Left lung (tissue), 10 donors: ENCODE measurements around the gene SULT1E1. TPM values are rescaled to one million over a fixed set of nuclear protein-coding genes. Genes with fewer than 3 reads are reported as not detected.

Experiments used
- ATAC-seq: fragments of 200-7000 bp; cut with Tn5 transposase; one replicate; pipeline ENCODE4 v1.9.1; 2020; ENCODE audit warnings: moderate library complexity
- DNase-seq, 4 donors: peaks; one replicate each; pipeline ENCODE4 v3.0.0-alpha.2; 2013 to 2020
- H3K27ac ChIP-seq, 2 donors: fragments of 200-600 bp; sonication (generic) in 1 of 2; one replicate each; pipeline versions ENCODE4 v1.5.0 to v1.8.0; 2020 to 2021
- H3K27me3 ChIP-seq, 2 donors: fragments of 200-600 bp; sonication (generic) in 1 of 2; one replicate each; pipeline versions ENCODE4 v1.5.0 to v1.8.0; 2020 to 2021
- H3K36me3 ChIP-seq, 2 donors: fragments of 200-600 bp; sonication (generic) in 1 of 2; one replicate each; pipeline versions ENCODE4 v1.5.0 to v1.8.0; 2020 to 2021
- H3K4me1 ChIP-seq, 2 donors: fragments of 200-600 bp; one replicate each; pipeline ENCODE4 v1.8.0; 2021
- H3K4me3 ChIP-seq, 2 donors: fragments of 200-600 bp; sonication (generic) in 1 of 2; one replicate each; pipeline versions ENCODE4 v1.5.0 to v1.8.0; 2020 to 2021; ENCODE audit warnings: mild to moderate bottlenecking in 1 of 2
- H3K9me3 ChIP-seq, 2 donors: fragments of 200-600 bp; sonication (generic) in 1 of 2; one replicate each; pipeline versions ENCODE4 v1.5.0 to v1.8.0; 2020 to 2021
- CTCF ChIP-seq, 2 donors: fragments of 200-600 bp; sonication (generic) in 1 of 2; IDR thresholded peaks; one replicate each; pipeline versions ENCODE4 v1.5.0 to v1.8.0; 2021; ENCODE audit warnings: antibody characterized with exemption in 2 of 2
- intact Hi-C, 2 donors: fragments of 100-400 bp; cut with DNase I; formaldehyde crosslinking; loops; one replicate each; pipeline versions ENCODE4 v1.11.2 to v1.14.2; 2022
- polyA plus RNA-seq, 6 donors: library from polyadenylated mRNA; unstranded; fragments of 120-200 nt; gene quantifications; one replicate each; pipeline ENCODE4 v1.2.1, GENCODE V29; 2013; ENCODE audit not compliant: insufficient read length in 6 of 6
- total RNA-seq, 2 donors: library from RNA; stranded (reverse); fragmentation: NEBNext Ultra II Directional; extraction: Animal tissue kit (Norgen Biotek cat#: 25700); gene quantifications; one replicate each; pipeline ENCODE4 v1.2.1, GENCODE V29; 2021
- donor health status: DM: no; HTN: yes; CAD: no.
- donor health status: DM: no; HTN: no; CAD: no.

Gene SULT1E1
- total and polyA plus RNA-seq, 8 donors, result 7.7 to 311 (median 192) TPM

GRCh38 chr4:69855822-69856221, 4.1 kb downstream of the SULT1E1 start:
- Histone ChIP-seq H3K4me3 (no peak overlapping the region), H3K4me1 (no peaks in the 10 kb centered on the region), H3K27me3 (no peaks in the 10 kb centered on the region), H3K9me3 (no peaks in the 10 kb centered on the region), H3K36me3 (no peaks in the 10 kb centered on the region), H3K27ac (no peak overlapping the region)
- no peak for TF ChIP-seq CTCF (IDR thresholded peaks at IDR 0.05)
- intact Hi-C loops, result no loop called here
- ATAC-seq (no peak), DNase-seq (no peak)

DNA sequence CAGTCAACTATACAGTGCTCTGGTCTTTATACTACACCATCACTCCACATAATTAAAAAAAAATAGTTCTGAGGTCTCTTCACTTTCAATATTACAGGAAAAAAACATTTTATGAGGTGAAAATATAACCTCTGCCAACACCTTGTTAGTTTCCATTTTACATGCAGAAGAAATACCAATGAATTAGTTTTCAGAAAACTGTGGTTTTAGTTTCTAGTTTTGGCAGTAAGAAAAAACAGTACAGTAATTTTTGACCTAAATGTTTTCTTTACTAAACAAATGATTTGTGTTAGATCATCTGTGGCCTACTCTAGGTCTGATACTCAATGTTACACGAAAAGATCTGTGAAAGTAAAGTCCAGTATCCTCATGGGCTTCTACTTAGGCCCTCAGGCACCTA, 10.0 kb downstream of the SULT1E1 start:
- TF ChIP-seq CTCF (IDR thresholded peaks at IDR 0.05), result no peak
- H3K4me1 ChIP-seq, result no peaks in the 10 kb centered on the region
- no peak overlapping the region for H3K4me3 ChIP-seq
- H3K27ac ChIP-seq, result no peak overlapping the region
- no peak for DNase-seq
- H3K9me3 ChIP-seq, result no peaks in the 10 kb centered on the region
- H3K36me3 ChIP-seq, result no peaks in the 10 kb centered on the region
- no peaks in the 10 kb centered on the region for H3K27me3 ChIP-seq
- intact Hi-C loops, result no loop called here
- no peak for ATAC-seq

DNA sequence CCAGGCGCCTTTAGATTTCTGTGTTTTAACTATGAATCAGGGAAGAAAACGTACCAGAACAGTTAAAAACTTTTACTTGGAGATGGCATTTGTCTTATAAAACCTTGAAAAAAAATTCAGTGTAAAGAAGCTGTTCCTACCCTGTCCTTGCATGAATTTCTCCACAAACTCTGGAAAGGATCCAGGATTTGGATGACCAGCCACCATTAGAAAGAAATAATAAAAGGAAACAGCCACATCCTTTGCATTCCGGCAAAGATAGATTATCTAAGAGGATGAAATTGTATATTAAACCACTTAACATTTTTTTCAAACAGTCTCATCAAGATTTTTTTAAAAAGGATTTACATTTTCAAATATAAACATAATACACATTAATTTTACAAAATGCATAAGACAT, 10.6 kb downstream of the SULT1E1 start:
- H3K4me1 ChIP-seq, result no peaks in the 10 kb centered on the region
- no peak overlapping the region for H3K4me3 ChIP-seq
- DNase-seq (peak in 1 of 4 donors; percentile 24), ATAC-seq (no peak)
- H3K9me3 ChIP-seq, result no peaks in the 10 kb centered on the region
- H3K27ac ChIP-seq, result no peak overlapping the region
- no peaks in the 10 kb centered on the region for H3K36me3 ChIP-seq
- intact Hi-C loops, result no loop called here
- TF ChIP-seq CTCF (IDR thresholded peaks at IDR 0.05), result no peak
- no peaks in the 10 kb centered on the region for H3K27me3 ChIP-seq

DNA sequence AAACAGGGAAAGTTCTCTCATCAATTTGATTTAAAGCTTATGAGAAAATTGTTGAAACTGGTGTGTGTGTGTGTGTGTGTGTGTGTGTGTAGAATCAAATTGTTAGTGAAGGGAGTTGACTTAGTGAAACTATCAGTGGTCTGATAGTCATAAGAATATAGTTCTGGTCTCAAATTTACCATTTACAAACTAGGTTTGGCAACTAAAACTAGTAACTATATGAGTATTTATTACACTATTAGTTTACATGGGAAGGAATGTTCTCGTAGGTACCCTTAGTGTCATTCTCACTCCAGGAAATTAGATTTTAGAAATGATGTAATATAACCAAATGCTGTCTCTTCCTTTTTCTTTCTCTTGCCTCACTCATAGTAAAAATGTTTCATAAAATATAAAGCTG, 11.9 kb downstream of the SULT1E1 start:
- Histone ChIP-seq H3K27me3 (no peaks in the 10 kb centered on the region), H3K4me1 (no peaks in the 10 kb centered on the region), H3K4me3 (no peak overlapping the region), H3K27ac (no peak overlapping the region), H3K36me3 (no peaks in the 10 kb centered on the region), H3K9me3 (no peaks in the 10 kb centered on the region)
- TF ChIP-seq CTCF (IDR thresholded peaks at IDR 0.05), result no peak
- DNase-seq, result no peak
- intact Hi-C loops, result no loop called here
- ATAC-seq, result no peak

DNA sequence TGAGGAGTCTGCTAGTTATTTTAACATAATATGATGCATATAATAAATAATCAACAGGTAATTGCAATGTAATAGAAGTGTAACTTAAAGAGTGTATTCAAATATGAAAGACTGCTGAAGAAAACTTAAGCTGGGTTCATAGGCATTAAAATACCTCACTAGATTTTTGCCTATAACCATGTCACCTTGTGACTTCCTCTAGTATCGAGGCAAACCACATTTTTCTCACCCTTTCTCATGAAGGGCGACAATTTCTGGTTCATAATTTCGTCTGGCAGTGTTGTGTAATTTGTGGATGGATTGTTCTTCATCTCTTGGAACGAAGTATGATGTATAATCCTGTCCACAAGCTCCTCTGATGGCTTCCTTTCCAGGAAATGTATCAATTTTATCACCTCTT, 16.0 kb downstream of the SULT1E1 start:
- no peak overlapping the region for H3K4me3 ChIP-seq
- no peaks in the 10 kb centered on the region for H3K27me3 ChIP-seq
- no peaks in the 10 kb centered on the region for H3K36me3 ChIP-seq
- no peaks in the 10 kb centered on the region for H3K9me3 ChIP-seq
- no peak for DNase-seq
- no peak overlapping the region for H3K27ac ChIP-seq
- no peak for ATAC-seq
- no peak for TF ChIP-seq CTCF (IDR thresholded peaks at IDR 0.05)
- no peaks in the 10 kb centered on the region for H3K4me1 ChIP-seq
- intact Hi-C loops, result no loop called here
